Neutrophil (primary cell): ENCODE data around the gene HINT1.

Source experiments
- H3K27ac ChIP-seq: fragments of 200-600 bp; sonication (generic); 2 replicates; pipeline ENCODE4 v1.5.1; 2016; ENCODE audit warnings: mild to moderate bottlenecking, moderate library complexity
- H3K27me3 ChIP-seq: fragments of 200-600 bp; sonication (generic); 2 replicates; pipeline ENCODE4 v1.6.0; 2016; ENCODE audit warnings: mild to moderate bottlenecking
- H3K36me3 ChIP-seq: fragments of 200-600 bp; sonication (generic); 2 replicates; pipeline ENCODE4 v1.5.1; 2017
- H3K4me1 ChIP-seq, 2 experiments: fragments of 200-600 bp in 1 of 2; sonication (generic) in 1 of 2; 1 replicate in 1 of 2; 2 replicates in 1 of 2; pipeline versions ENCODE4 v1.5.1 to v1.6.1; 2013 to 2016; ENCODE audit warnings: low read depth in 1 of 2, low read length in 1 of 2, mild to moderate bottlenecking in 1 of 2, moderate library complexity in 1 of 2; ENCODE audit not compliant: control insufficient read depth in 1 of 2, insufficient read depth in 1 of 2
- H3K4me3 ChIP-seq, 2 experiments: fragments of 200-600 bp in 1 of 2; sonication (generic) in 1 of 2; 1 replicate in 1 of 2; 2 replicates in 1 of 2; pipeline ENCODE4 v1.5.1; 2013 to 2016; ENCODE audit warnings: low read depth in 1 of 2, low read length in 1 of 2, mild to moderate bottlenecking in 1 of 2, moderate library complexity in 1 of 2
- H3K9me3 ChIP-seq: fragments of 200-600 bp; sonication (generic); 2 replicates; pipeline ENCODE4 v1.5.1; 2016
- CTCF ChIP-seq: fragments of 200-600 bp; sonication (generic); IDR thresholded peaks from 2 replicates; pipeline ENCODE4 v1.5.1; 2016; ENCODE audit warnings: antibody characterized with exemption

Gene HINT1

GRCh38 chr5:131193106-131193505 is 28.1 kb upstream of the HINT1 start:
- no peak for TF ChIP-seq CTCF
- Histone ChIP-seq H3K4me3 (no peak overlapping the region), H3K36me3 (no peaks in the 10 kb centered on the region), H3K27ac (no peak overlapping the region), H3K9me3 (no peaks in the 10 kb centered on the region), H3K4me1 (no peaks in the 10 kb centered on the region), H3K27me3 (no peaks in the 10 kb centered on the region)

- Histone ChIP-seq H3K27ac (no peak overlapping the region), H3K36me3 (no peaks in the 10 kb centered on the region), H3K4me3 (no peak overlapping the region), H3K27me3 (no peaks in the 10 kb centered on the region), H3K4me1 (no peaks in the 10 kb centered on the region), H3K9me3 (no peaks in the 10 kb centered on the region)
- no peak for TF ChIP-seq CTCF
Measured at GRCh38 chr5:131186561-131187256, 21.7 kb upstream of the HINT1 start.

GRCh38 chr5:131185523-131186104 is 20.6 kb upstream of the HINT1 start:
- no peak overlapping the region for H3K27ac ChIP-seq
- no peaks in the 10 kb centered on the region for H3K9me3 ChIP-seq
- H3K4me1 ChIP-seq = no peaks in the 10 kb centered on the region
- H3K36me3 ChIP-seq = no peaks in the 10 kb centered on the region
- H3K27me3 ChIP-seq = no peaks in the 10 kb centered on the region
- no peak overlapping the region for H3K4me3 ChIP-seq
- TF ChIP-seq CTCF = no peak

- no peak for TF ChIP-seq CTCF
Measured at GRCh38 chr5:131182839-131183238, 17.8 kb upstream of the HINT1 start.

GRCh38 chr5:131180407-131180806 is 15.4 kb upstream of the HINT1 start:
- no peak for TF ChIP-seq CTCF
- H3K9me3 ChIP-seq = no peaks in the 10 kb centered on the region
- no peaks in the 10 kb centered on the region for H3K27me3 ChIP-seq
- no peak overlapping the region for H3K4me3 ChIP-seq
- no peaks in the 10 kb centered on the region for H3K36me3 ChIP-seq
- H3K27ac ChIP-seq = no peak overlapping the region
- H3K4me1 ChIP-seq = no peaks in the 10 kb centered on the region

More at GRCh38 chr5:131182839-131183238, 17.8 kb upstream of the HINT1 start:
- Histone ChIP-seq H3K36me3 (no peaks in the 10 kb centered on the region), H3K27ac (no peak overlapping the region), H3K4me1 (no peaks in the 10 kb centered on the region), H3K4me3 (no peak overlapping the region), H3K27me3 (no peaks in the 10 kb centered on the region), H3K9me3 (no peaks in the 10 kb centered on the region)
